ENCODE data around the gene RGL1. TPM values are rescaled to one million over a fixed set of nuclear protein-coding genes. Genes with fewer than 3 reads are reported as not detected.

RGL1 gene
- total RNA-seq, 2 donors from 2014 or later, result 1.7 to 2.2 TPM

DNA sequence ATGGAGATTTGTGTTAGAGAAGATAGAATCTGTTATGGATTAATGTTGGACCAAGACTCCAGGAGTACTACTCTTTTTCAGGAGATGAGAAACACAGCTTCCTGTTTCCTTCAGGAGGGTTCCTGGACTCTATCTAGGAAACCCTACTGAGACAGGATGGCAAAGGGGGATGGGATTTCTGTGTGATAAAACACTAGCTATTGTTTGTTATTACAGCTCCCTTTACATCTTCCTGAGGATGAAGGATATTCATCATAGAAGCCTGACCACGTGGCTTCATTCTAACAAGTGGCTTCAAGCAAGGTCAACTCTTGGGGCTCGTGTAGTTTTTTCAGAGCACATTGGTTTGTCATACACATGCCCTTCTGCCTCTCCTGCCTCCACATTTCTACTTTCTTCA, 33.3 kb downstream of the RGL1 start:
- H3K9me3 Mint-ChIP-seq, result no peaks in the 10 kb centered on the region
- no peaks in the 10 kb centered on the region for H3K27me3 Mint-ChIP-seq (ENCODE audit: low read depth)
- no peak overlapping the region for H3K27ac Mint-ChIP-seq
- H3K36me3 Mint-ChIP-seq (ENCODE audit: insufficient read depth in 2 of 2), result peaks cover 0 to 1% of the 10 kb centered on the region in 2 donors
- no peak overlapping the region for H3K4me3 Mint-ChIP-seq
- DNase-seq (no peak), ATAC-seq (replicated peaks in 1 of 2) (no peak)
- H3K4me1 Mint-ChIP-seq (ENCODE audit: low read depth), result peaks cover 19% of the 10 kb centered on the region

DNA sequence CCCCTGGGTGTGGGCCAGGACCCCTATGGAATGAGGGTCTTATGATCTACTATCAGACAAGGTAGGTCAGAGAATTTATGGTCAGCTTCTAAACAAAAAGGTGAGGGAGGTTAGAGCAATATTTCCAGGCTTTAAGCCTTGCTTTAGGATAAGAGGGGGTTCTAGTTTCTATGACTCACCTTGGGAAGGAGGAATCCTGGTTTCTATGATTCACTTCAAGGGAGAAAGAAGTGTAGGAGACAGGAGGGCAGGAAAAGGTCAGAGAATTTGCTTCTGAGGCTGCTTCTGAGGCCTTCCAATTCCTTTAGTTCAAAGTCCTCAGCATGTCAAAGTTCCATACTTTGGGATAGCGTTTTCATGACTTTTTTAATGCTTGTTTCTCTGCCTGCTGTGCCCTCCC, 35.2 kb downstream of the RGL1 start:
- no peak for ATAC-seq (replicated peaks in 1 of 2)

DNA sequence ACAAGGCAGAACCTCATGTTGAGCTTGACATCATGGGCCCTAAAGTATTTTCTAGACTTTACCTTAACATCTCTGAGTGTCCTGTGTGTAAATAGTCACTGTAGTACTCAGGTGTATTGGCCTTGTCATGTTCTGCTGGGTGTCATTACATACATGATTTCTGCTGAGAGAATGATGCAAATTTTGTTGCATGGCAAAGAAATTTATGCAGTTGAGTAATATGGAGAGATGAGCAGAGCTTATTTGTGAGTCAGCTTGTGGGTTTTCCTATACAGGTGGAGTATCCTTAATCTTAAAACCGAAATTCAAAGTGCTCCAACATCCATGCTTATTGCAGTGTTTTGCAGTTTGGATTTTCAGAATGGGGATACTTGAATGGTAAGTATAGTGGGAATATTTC, 36.6 kb downstream of the RGL1 start:
- Mint-ChIP-seq H3K4me3 (peak overlapping the region; percentile 74 to 94), H3K36me3 (ENCODE audit: insufficient read depth in 2 of 2) (peaks cover 0 to 1% of the 10 kb centered on the region in 2 donors), H3K9me3 (no peaks in the 10 kb centered on the region), H3K27ac (peak overlapping the region; percentile 96), H3K4me1 (ENCODE audit: low read depth) (peaks cover 33% of the 10 kb centered on the region), H3K27me3 (ENCODE audit: low read depth) (no peaks in the 10 kb centered on the region)
- ATAC-seq (replicated peaks in 1 of 2), result peak; percentile 83 to 87
- DNase-seq, result no peak

More for the DNA sequence above, 35.2 kb downstream of the RGL1 start:
- DNase-seq, result no peak
- H3K9me3 Mint-ChIP-seq, result no peaks in the 10 kb centered on the region
- H3K4me1 Mint-ChIP-seq (ENCODE audit: low read depth), result peaks cover 23% of the 10 kb centered on the region
- no peak overlapping the region for H3K27ac Mint-ChIP-seq
- peaks cover 0 to 1% of the 10 kb centered on the region in 2 donors for H3K36me3 Mint-ChIP-seq (ENCODE audit: insufficient read depth in 2 of 2)
- H3K27me3 Mint-ChIP-seq (ENCODE audit: low read depth), result no peaks in the 10 kb centered on the region
- H3K4me3 Mint-ChIP-seq, result no peak overlapping the region

DNA sequence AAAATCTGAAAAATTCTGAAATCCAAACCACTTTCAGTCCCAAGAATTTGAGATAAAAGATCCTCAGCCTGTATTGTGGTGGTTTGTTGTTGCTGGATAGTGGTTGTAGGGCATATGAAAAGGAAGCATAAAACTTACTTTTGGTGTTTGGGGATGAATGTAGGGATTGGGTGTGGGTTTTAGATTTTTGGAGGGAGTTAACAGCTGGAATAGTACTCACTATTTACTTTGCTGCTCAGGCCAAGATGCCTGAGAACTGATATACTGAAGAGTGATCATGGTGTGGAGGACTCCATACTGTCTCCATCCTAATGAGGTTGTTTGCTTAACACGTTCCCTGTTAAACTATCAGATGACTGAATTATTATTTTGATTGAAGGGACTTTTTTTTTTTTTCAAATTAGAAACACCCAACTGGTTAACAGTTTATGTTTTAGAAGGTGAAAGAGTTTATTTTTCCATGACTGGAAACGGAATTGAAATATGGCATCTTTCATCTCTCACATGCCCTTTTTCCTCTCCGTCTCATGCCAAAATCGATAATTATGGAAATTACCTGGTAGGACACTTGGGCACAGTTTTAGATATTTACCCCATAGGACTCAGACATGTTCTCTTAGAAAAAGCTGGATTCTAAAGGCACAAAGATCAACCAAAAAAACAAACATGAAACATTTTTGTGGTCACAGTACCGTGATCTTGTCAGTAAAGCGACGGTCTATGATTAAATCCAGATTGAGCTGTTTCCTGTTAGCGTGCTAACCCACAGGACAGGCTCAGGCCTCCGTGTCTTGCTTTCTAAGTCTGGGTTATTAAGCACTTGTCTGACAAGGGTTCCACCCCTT, 37.3 kb downstream of the RGL1 start:
- peaks cover 33% of the 10 kb centered on the region for H3K4me1 Mint-ChIP-seq (ENCODE audit: low read depth)
- H3K27me3 Mint-ChIP-seq (ENCODE audit: low read depth), result no peaks in the 10 kb centered on the region
- no peaks in the 10 kb centered on the region for H3K9me3 Mint-ChIP-seq
- peaks cover 0 to 1% of the 10 kb centered on the region in 2 donors for H3K36me3 Mint-ChIP-seq (ENCODE audit: insufficient read depth in 2 of 2)
- H3K4me3 Mint-ChIP-seq, result peak overlapping the region; percentile 74 to 94
- DNase-seq (peak; percentile 38 to 42), ATAC-seq (replicated peaks in 1 of 2) (peak; percentile 85 to 86)
- peak overlapping the region; percentile 96 for H3K27ac Mint-ChIP-seq

DNA sequence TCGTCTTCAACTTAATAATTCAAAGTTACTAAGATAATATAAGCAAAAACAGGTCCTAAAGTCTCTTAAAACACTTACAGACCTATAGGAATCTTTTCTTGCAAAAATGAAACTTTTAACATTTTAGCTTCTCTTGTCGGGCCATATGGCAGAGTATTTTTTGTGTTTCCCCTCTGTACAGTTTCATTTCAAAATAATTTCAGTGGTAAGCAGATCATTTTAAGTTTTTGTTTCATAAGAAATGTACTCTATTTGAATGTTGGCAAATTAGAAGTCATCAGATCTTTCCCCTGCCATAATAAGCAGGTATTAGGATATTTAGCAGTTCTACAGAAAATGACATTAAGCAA, 37.9 kb downstream of the RGL1 start:
- ATAC-seq (replicated peaks in 1 of 2), result peak; percentile 8 to 22
- H3K9me3 Mint-ChIP-seq, result no peaks in the 10 kb centered on the region
- no peaks in the 10 kb centered on the region for H3K27me3 Mint-ChIP-seq (ENCODE audit: low read depth)
- H3K4me1 Mint-ChIP-seq (ENCODE audit: low read depth), result peaks cover 33% of the 10 kb centered on the region
- peak overlapping the region; percentile 74 to 94 for H3K4me3 Mint-ChIP-seq
- peak overlapping the region; percentile 96 for H3K27ac Mint-ChIP-seq
- DNase-seq, result no peak
- H3K36me3 Mint-ChIP-seq (ENCODE audit: insufficient read depth in 2 of 2), result peaks cover 0 to 1% of the 10 kb centered on the region in 2 donors

DNA sequence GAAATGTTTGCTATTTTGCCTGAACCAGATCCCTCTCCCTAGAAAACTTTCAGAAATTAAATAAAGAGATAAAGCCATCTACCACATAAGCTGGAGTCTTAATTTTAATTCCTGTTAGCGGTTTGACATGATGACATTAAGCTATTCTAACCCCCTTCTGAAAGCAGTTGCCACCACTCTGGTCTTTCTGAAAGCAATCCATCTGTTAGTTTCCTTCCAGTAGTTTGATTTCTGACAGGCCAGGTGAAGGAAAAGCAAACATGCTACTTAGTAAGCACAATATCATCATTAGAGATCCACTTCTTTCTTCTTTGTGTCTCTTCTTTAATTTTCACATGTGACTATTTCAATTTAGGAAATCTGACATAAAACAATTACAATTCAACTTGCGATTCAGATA, 39.9 kb downstream of the RGL1 start:
- H3K36me3 Mint-ChIP-seq (ENCODE audit: insufficient read depth in 2 of 2), result peaks cover 0 to 1% of the 10 kb centered on the region in 2 donors
- DNase-seq (no peak), ATAC-seq (replicated peaks in 1 of 2) (no peak)
- peaks cover 33% of the 10 kb centered on the region for H3K4me1 Mint-ChIP-seq (ENCODE audit: low read depth)
- H3K27me3 Mint-ChIP-seq (ENCODE audit: low read depth), result no peaks in the 10 kb centered on the region
- H3K27ac Mint-ChIP-seq, result peak overlapping the region; percentile 76
- no peak overlapping the region for H3K4me3 Mint-ChIP-seq
- no peaks in the 10 kb centered on the region for H3K9me3 Mint-ChIP-seq

DNA sequence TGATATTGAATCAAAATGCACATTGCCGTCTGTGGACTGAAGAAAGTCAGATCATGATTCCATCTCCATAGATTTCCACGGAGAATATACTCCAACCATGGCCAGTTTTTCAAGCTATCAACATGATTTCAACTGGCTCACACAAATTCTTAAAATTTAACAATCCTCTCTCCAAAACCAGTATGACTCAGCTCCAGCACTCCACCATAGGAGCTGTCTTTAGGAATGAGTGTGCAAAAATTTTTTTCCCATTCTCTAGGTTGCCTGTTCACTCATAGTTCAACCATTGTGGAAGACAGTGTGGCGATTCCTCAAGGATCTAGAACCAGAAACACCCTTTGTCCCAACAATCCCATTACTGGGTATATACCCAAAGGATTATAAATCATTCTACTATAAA, 40.8 kb downstream of the RGL1 start:
- Mint-ChIP-seq H3K4me3 (no peak overlapping the region), H3K9me3 (no peaks in the 10 kb centered on the region), H3K36me3 (ENCODE audit: insufficient read depth in 2 of 2) (no peaks in the 10 kb centered on the region), H3K27ac (no peak overlapping the region), H3K27me3 (ENCODE audit: low read depth) (no peaks in the 10 kb centered on the region), H3K4me1 (ENCODE audit: low read depth) (peaks cover 33% of the 10 kb centered on the region)
- ATAC-seq (replicated peaks in 1 of 2) (no peak), DNase-seq (no peak)

DNA sequence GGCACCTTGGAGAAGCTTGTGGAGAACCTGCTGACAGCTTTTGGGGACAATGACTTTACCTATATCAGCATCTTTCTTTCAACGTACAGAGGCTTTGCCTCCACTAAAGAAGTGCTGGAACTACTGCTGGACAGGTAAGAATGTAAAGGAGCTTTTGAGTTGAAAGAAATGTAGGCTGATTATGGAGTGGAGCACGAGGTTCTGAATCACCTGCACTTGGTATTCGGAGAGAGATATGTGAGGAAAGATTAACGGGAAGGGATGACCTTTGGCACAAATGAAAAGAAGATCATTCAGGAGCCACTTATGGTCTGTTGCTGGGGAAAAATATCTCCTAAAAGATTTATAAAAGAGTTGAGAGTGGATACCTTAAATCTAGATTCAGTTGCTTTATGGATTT, 42.7 kb downstream of the RGL1 start:
- no peak for DNase-seq
- Mint-ChIP-seq H3K4me1 (ENCODE audit: low read depth) (peaks cover 18% of the 10 kb centered on the region), H3K27ac (no peak overlapping the region), H3K4me3 (no peak overlapping the region), H3K9me3 (no peaks in the 10 kb centered on the region), H3K27me3 (ENCODE audit: low read depth) (no peaks in the 10 kb centered on the region), H3K36me3 (ENCODE audit: insufficient read depth in 2 of 2) (no peaks in the 10 kb centered on the region)
- ATAC-seq (replicated peaks in 1 of 2), result no peak

DNA sequence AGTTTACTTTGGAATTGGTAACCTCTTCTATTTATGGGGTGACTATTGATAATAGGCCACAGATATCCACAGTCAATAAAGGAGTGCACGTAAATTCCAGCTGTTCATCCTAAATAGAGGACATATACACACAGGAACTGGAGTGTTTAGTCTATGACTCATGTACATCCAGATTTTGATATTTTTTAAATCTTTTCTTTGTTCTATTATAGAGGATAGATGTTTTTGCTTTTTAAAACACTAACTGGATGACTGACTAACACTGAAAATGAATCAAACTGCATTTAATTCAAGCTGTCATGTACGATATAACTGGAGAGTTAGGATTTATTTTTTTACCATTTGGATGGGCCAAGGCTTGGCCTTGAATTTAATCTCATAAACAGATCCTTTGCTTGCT, 45.9 kb downstream of the RGL1 start:
- H3K36me3 Mint-ChIP-seq (ENCODE audit: insufficient read depth in 2 of 2), result no peaks in the 10 kb centered on the region
- DNase-seq (no peak), ATAC-seq (replicated peaks in 1 of 2) (no peak)
- no peaks in the 10 kb centered on the region for H3K9me3 Mint-ChIP-seq
- H3K4me1 Mint-ChIP-seq (ENCODE audit: low read depth), result peaks cover 3% of the 10 kb centered on the region
- H3K27ac Mint-ChIP-seq, result no peak overlapping the region
- no peak overlapping the region for H3K4me3 Mint-ChIP-seq
- no peaks in the 10 kb centered on the region for H3K27me3 Mint-ChIP-seq (ENCODE audit: low read depth)

DNA sequence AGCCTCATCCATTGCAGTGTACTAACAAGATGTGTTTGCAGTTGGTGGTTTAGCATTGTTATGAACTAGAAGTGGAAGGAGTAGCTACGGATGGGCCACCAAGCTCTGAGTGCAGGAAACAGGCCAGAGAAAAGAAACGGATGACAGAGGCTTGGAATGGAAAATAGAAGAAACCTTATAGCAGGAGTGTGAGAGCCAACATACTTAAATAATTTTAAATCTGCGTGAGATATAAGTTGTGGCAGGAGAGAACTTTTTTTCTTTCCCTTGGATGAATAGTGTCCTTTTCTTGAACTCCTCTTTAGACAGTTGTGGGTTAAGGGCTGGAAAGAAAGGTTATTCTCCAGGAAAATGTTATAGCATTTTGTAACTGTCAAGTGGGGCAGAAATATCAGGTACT, 54.2 kb downstream of the RGL1 start:
- Mint-ChIP-seq H3K4me1 (ENCODE audit: low read depth) (no peaks in the 10 kb centered on the region), H3K27me3 (ENCODE audit: low read depth) (no peaks in the 10 kb centered on the region)

DNA sequence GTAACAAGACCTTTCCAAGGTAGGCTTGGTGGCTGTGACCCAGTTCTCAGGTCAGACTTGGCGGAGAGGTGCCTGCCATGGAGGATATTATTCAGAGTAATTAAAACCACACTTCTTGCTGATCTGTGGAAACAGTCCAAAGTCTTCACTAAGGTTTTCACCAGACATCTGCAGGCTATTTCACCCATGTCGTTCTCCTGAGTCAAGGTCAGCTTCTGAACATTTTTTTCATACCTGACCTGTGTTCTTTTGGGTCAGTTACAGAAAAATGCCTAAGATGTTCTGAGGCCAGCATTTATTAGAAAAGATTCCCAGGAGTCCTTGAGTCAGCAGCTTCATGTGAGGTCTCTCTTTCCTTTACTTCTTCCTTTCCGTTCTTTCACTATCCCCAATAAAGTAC, 54.9 kb downstream of the RGL1 start:
- ATAC-seq (replicated peaks in 1 of 2) (no peak), DNase-seq (no peak)
- Mint-ChIP-seq H3K27me3 (ENCODE audit: low read depth) (no peaks in the 10 kb centered on the region), H3K4me3 (no peak overlapping the region), H3K27ac (no peak overlapping the region), H3K4me1 (ENCODE audit: low read depth) (no peaks in the 10 kb centered on the region), H3K9me3 (no peaks in the 10 kb centered on the region), H3K36me3 (ENCODE audit: insufficient read depth in 2 of 2) (no peaks in the 10 kb centered on the region)

More for the DNA sequence above, 54.2 kb downstream of the RGL1 start:
- no peak overlapping the region for H3K27ac Mint-ChIP-seq
- no peaks in the 10 kb centered on the region for H3K9me3 Mint-ChIP-seq
- H3K4me3 Mint-ChIP-seq, result no peak overlapping the region
- no peak for ATAC-seq (replicated peaks in 1 of 2)
- DNase-seq, result no peak
- no peaks in the 10 kb centered on the region for H3K36me3 Mint-ChIP-seq (ENCODE audit: insufficient read depth in 2 of 2)

DNA sequence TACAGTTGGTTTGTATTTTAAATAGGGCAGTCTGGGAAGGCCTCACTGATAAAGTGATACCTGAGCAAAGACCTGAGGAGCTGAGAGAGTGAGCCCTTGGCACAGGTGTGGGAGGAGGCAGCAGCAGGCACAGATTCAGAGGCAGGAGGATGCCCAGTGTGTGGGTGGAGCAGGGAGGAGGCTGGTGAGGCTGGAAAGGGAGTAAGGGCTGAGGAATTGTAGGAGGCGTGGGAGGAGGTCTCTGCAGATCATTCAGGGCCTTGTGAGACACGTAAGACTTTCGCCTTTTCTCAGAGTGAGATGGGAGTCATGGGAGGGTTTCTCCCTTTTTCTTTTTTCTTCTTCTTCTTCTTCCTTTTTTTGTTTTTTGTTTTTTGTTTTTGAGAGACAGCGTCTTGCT, 58.0 kb downstream of the RGL1 start:
- Mint-ChIP-seq H3K4me1 (ENCODE audit: low read depth) (no peaks in the 10 kb centered on the region), H3K36me3 (ENCODE audit: insufficient read depth in 2 of 2) (no peaks in the 10 kb centered on the region)

DNA sequence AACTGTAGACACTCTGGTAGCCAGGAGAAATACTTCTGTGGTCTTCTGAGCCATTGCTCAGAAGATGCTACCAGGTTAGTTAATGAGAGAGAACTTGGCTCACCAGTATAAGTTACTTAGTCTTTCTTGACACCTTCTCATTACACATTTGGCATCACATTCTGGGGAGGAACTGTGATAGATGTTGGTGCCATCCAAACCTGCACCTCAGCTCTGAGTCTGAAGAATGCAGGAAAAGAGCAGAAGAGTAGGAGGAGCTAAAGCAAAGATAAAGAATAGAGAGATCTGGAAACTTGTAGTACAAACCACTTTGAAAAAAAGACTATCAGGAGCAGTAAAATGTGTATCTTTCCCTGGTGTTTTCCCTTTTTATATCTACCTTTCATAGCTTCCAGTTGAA, 58.9 kb downstream of the RGL1 start:
- Mint-ChIP-seq H3K4me3 (no peak overlapping the region), H3K4me1 (ENCODE audit: low read depth) (no peaks in the 10 kb centered on the region), H3K9me3 (no peaks in the 10 kb centered on the region), H3K36me3 (ENCODE audit: insufficient read depth in 2 of 2) (no peaks in the 10 kb centered on the region), H3K27me3 (ENCODE audit: low read depth) (no peaks in the 10 kb centered on the region), H3K27ac (no peak overlapping the region)
- DNase-seq (no peak), ATAC-seq (replicated peaks in 1 of 2) (no peak)

More for the DNA sequence above, 58.0 kb downstream of the RGL1 start:
- no peaks in the 10 kb centered on the region for H3K9me3 Mint-ChIP-seq
- no peak overlapping the region for H3K4me3 Mint-ChIP-seq
- H3K27ac Mint-ChIP-seq, result no peak overlapping the region
- no peaks in the 10 kb centered on the region for H3K27me3 Mint-ChIP-seq (ENCODE audit: low read depth)
- ATAC-seq (replicated peaks in 1 of 2) (no peak), DNase-seq (no peak)

DNA sequence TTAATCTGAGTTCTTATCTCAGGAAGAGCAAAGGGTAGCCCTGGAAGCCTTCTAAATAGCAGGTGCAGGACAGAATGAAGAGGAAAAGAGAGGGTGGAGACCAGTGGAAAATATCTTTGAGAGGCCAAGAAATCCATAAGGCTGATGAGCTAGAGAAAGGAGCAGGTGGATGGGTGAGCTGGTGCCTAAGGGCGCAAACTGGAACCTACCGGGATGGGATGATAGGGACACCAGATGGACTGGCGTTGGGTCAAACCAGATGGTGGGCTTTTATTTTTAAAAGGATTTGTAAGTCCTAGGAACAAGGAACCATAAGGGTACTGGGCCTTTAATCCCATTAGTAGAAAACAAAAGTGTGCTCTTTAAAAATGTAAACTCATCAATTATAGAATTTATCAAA, 59.7 kb downstream of the RGL1 start:
- ATAC-seq (replicated peaks in 1 of 2) (no peak), DNase-seq (no peak)
- Mint-ChIP-seq H3K36me3 (ENCODE audit: insufficient read depth in 2 of 2) (no peaks in the 10 kb centered on the region), H3K4me3 (no peak overlapping the region), H3K9me3 (no peaks in the 10 kb centered on the region), H3K4me1 (ENCODE audit: low read depth) (no peaks in the 10 kb centered on the region), H3K27ac (no peak overlapping the region), H3K27me3 (ENCODE audit: low read depth) (no peaks in the 10 kb centered on the region)

Data from activated T-cell treated with anti-CD3 and anti-CD28 coated beads, Interleukin-2, amount 50 U/mL, for 72 hours (primary cell).